ENCODE measurements around the gene DVL2.

- TF ChIP-seq, protein P1, sequence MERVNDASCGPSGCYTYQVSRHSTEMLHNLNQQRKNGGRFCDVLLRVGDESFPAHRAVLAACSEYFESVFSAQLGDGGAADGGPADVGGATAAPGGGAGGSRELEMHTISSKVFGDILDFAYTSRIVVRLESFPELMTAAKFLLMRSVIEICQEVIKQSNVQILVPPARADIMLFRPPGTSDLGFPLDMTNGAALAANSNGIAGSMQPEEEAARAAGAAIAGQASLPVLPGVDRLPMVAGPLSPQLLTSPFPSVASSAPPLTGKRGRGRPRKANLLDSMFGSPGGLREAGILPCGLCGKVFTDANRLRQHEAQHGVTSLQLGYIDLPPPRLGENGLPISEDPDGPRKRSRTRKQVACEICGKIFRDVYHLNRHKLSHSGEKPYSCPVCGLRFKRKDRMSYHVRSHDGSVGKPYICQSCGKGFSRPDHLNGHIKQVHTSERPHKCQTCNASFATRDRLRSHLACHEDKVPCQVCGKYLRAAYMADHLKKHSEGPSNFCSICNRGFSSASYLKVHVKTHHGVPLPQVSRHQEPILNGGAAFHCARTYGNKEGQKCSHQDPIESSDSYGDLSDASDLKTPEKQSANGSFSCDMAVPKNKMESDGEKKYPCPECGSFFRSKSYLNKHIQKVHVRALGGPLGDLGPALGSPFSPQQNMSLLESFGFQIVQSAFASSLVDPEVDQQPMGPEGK (CRISPR knock-in tag; IDR thresholded peaks at IDR 0.05; ENCODE audit: borderline replicate concordance): no peak
- TF ChIP-seq BACH2 (CRISPR knock-in tag; IDR thresholded peaks at IDR 0.05; ENCODE audit: borderline replicate concordance) (no peak), CSDC2 (CRISPR knock-in tag; IDR thresholded peaks at IDR 0.05) (no peak), ZC3H10 (CRISPR knock-in tag; IDR thresholded peaks at IDR 0.05) (no peak), TSHZ2 (CRISPR knock-in tag; IDR thresholded peaks at IDR 0.05) (no peak), GLIS3 (CRISPR knock-in tag; IDR thresholded peaks at IDR 0.05) (no peak), ZFP3 (CRISPR knock-in tag; IDR thresholded peaks at IDR 0.05) (no peak), ISL1 (CRISPR knock-in tag; IDR thresholded peaks at IDR 0.05) (no peak)
Measured at GRCh38 chr17:7224110-7224509, 10.2 kb downstream of the DVL2 start.
